Neuronal stem cell (in vitro differentiated cells): ENCODE results near the gene MYO3B.

ENCODE experiments used
- DNase-seq: peaks from one replicate; pipeline ENCODE4 v3.0.0-alpha.2; 2013; ENCODE audit warnings: low spot score
- H2AFZ ChIP-seq: one replicate; pipeline ENCODE4 v1.6.1; 2013; ENCODE audit warnings: mild to moderate bottlenecking, low read length, inconsistent platforms
- H2AK5ac ChIP-seq: 2 replicates; pipeline ENCODE4 v1.6.1; 2013; ENCODE audit warnings: low read depth, mild to moderate bottlenecking, inconsistent platforms, low read length, moderate library complexity, mixed read lengths
- H2BK120ac ChIP-seq: 2 replicates; pipeline ENCODE4 v1.6.1; 2013; ENCODE audit warnings: low read depth, mild to moderate bottlenecking, inconsistent platforms, low read length, moderate library complexity, mixed read lengths
- H2BK12ac ChIP-seq: one replicate; pipeline ENCODE4 v1.6.1; 2013; ENCODE audit warnings: low read length, inconsistent platforms
- H2BK15ac ChIP-seq: 2 replicates; pipeline ENCODE4 v1.6.1; 2013; ENCODE audit warnings: mild to moderate bottlenecking, low read length, inconsistent platforms, mixed read lengths
- H2BK5ac ChIP-seq: one replicate; pipeline ENCODE4 v1.6.1; 2013; ENCODE audit warnings: inconsistent platforms, mild to moderate bottlenecking, low read length, moderate library complexity
- H3K14ac ChIP-seq: one replicate; pipeline ENCODE4 v1.6.1; 2013; ENCODE audit warnings: low read length, inconsistent platforms
- H3K18ac ChIP-seq: 2 replicates; pipeline ENCODE4 v1.6.1; 2013; ENCODE audit warnings: low read length, inconsistent platforms
- H3K23ac ChIP-seq: 2 replicates; pipeline ENCODE4 v1.6.1; 2013; ENCODE audit warnings: low read depth, mild to moderate bottlenecking, mixed read lengths, low read length, inconsistent platforms; ENCODE audit not compliant: poor library complexity
- H3K27ac ChIP-seq: replicated peaks from 3 replicates; pipeline ENCODE4 v1.5.1; 2013; ENCODE audit warnings: low read length, inconsistent platforms
- H3K27me3 ChIP-seq, 3 experiments: 2 replicates each; pipeline ENCODE4 v1.6.1; 2013; ENCODE audit warnings: low read length in 3 of 3, mild to moderate bottlenecking in 2 of 3, inconsistent platforms in 1 of 3, low read depth in 1 of 3, mixed read lengths in 1 of 3, moderate library complexity in 1 of 3; ENCODE audit not compliant: control insufficient read depth in 3 of 3, insufficient read depth in 3 of 3
- H3K36me3 ChIP-seq, 2 donors: replicated peaks in 1 of 2; 2 replicates each; pipeline ENCODE4 v1.6.1; 2013; ENCODE audit warnings: low read length in 2 of 2; ENCODE audit not compliant: control insufficient read depth in 2 of 2, insufficient read depth in 2 of 2
- H3K4ac ChIP-seq: 2 replicates; pipeline ENCODE4 v1.6.1; 2013; ENCODE audit warnings: inconsistent platforms, mild to moderate bottlenecking, low read length, moderate library complexity
- H3K4me1 ChIP-seq, 2 donors: 1 replicate in 1 of 2; 2 replicates in 1 of 2; pipeline ENCODE4 v1.6.1; 2013; ENCODE audit warnings: low read length in 2 of 2, low read depth in 1 of 2; ENCODE audit not compliant: control insufficient read depth in 2 of 2, insufficient read depth in 1 of 2
- H3K4me2 ChIP-seq: one replicate; pipeline ENCODE4 v1.6.1; 2013; ENCODE audit warnings: mild to moderate bottlenecking, low read length, inconsistent platforms; ENCODE audit not compliant: insufficient read depth, poor library complexity, severe bottlenecking
- H3K4me3 ChIP-seq, 2 donors: 2 replicates each; pipeline ENCODE4 v1.5.1; 2013; ENCODE audit warnings: low read length in 2 of 2, mild to moderate bottlenecking in 2 of 2, inconsistent platforms in 1 of 2, moderate library complexity in 1 of 2
- H3K79me1 ChIP-seq: one replicate; pipeline ENCODE4 v1.6.1; 2013; ENCODE audit warnings: low read depth, mild to moderate bottlenecking, inconsistent platforms, low read length, moderate library complexity
- H3K9ac ChIP-seq: one replicate; pipeline ENCODE4 v1.6.1; 2013; ENCODE audit warnings: mild to moderate bottlenecking, low read depth, low read length, inconsistent platforms; ENCODE audit not compliant: poor library complexity
- H3K9me3 ChIP-seq, 2 donors: replicated peaks in 1 of 2; 2 replicates each; pipeline versions ENCODE3 to v1.6.1; 2013; ENCODE audit warnings: low read length in 2 of 2, mild to moderate bottlenecking in 2 of 2, inconsistent platforms in 1 of 2, low read depth in 1 of 2, mixed read lengths in 1 of 2, moderate library complexity in 1 of 2; ENCODE audit not compliant: control insufficient read depth in 2 of 2, insufficient read depth in 1 of 2
- H4K8ac ChIP-seq: one replicate; pipeline ENCODE4 v1.6.1; 2013; ENCODE audit warnings: low read depth, mild to moderate bottlenecking, inconsistent platforms, low read length, moderate library complexity
- H4K91ac ChIP-seq: one replicate; pipeline ENCODE4 v1.6.1; 2013; ENCODE audit warnings: low read length, low read depth, mild to moderate bottlenecking, inconsistent platforms; ENCODE audit not compliant: poor library complexity
- WGBS, 2 donors: extraction: QIAGEN DNeasy Blood & Tissue Kit; methylation state at CpG; one replicate each; pipeline ENCODE4 v1.1.7; 2013; ENCODE audit warnings: missing lambda C conversion rate in 2 of 2, mixed read lengths in 1 of 2; ENCODE audit not compliant: insufficient read length in 2 of 2, insufficient replicate concordance in 1 of 2; ENCODE audit errors: extremely low coverage in 2 of 2; 5-methylcytosine and 5-hydroxymethylcytosine counted together

Gene MYO3B

GRCh38 chr2:170141865-170142264 is 36.1 kb upstream of the MYO3B start:
- Histone ChIP-seq H3K27me3 (peaks cover 0 to 17% (median 0%) of the 10 kb centered on the region in 3 experiments), H4K91ac (no peak overlapping the region), H2BK5ac (no peak overlapping the region), H3K9ac (no peak overlapping the region), H3K23ac (no peak overlapping the region), H2BK12ac (no peak overlapping the region), H3K14ac (no peak overlapping the region), H2BK120ac (no peak overlapping the region), H3K18ac (peak overlapping the region; percentile 73), H3K4me2 (no peak overlapping the region), H2AFZ (no peak overlapping the region), H3K4me1 (peaks cover 0 to 1% of the 10 kb centered on the region in 2 donors), H2AK5ac (no peak overlapping the region), H3K4me3 (no peak overlapping the region), H3K27ac (no peak overlapping the region), H3K36me3 (no peaks in the 10 kb centered on the region), H3K4ac (no peak overlapping the region), H3K79me1 (no peaks in the 10 kb centered on the region), H3K9me3 (no peaks in the 10 kb centered on the region), H4K8ac (no peak overlapping the region), H2BK15ac (no peak overlapping the region)
- no peak for DNase-seq
- WGBS, 2 donors = no CpG with 5 or more reads among the region's 12 CpGs

- WGBS, 2 donors = no CpG with 5 or more reads among the region's 7 CpGs
- Histone ChIP-seq H3K4me3 (no peak overlapping the region), H3K36me3 (no peaks in the 10 kb centered on the region), H3K18ac (no peak overlapping the region), H3K9ac (no peak overlapping the region), H3K9me3 (no peaks in the 10 kb centered on the region), H3K79me1 (no peaks in the 10 kb centered on the region), H2BK15ac (no peak overlapping the region), H3K27ac (no peak overlapping the region), H2BK5ac (no peak overlapping the region), H2BK12ac (no peak overlapping the region), H3K4me2 (no peak overlapping the region), H3K27me3 (peaks cover 0 to 17% (median 0%) of the 10 kb centered on the region in 3 experiments), H4K91ac (no peak overlapping the region), H2BK120ac (no peak overlapping the region), H2AFZ (no peak overlapping the region), H3K23ac (no peak overlapping the region), H4K8ac (no peak overlapping the region), H3K14ac (no peak overlapping the region), H2AK5ac (no peak overlapping the region), H3K4me1 (peaks cover 0 to 1% of the 10 kb centered on the region in 2 donors), H3K4ac (no peak overlapping the region)
- DNase-seq = no peak
These were observed 35.4 kb upstream of the MYO3B start for GRCh38 chr2:170142502-170142901.

GRCh38 chr2:170143045-170143717 is 34.8 kb upstream of the MYO3B start:
- H2BK15ac ChIP-seq = no peak overlapping the region
- H3K4ac ChIP-seq = no peak overlapping the region
- no peak overlapping the region for H3K9ac ChIP-seq
- no peaks in the 10 kb centered on the region for H3K79me1 ChIP-seq
- no peak overlapping the region for H4K91ac ChIP-seq
- H3K36me3 ChIP-seq = no peaks in the 10 kb centered on the region
- no peak overlapping the region for H4K8ac ChIP-seq
- no peak overlapping the region for H3K4me2 ChIP-seq
- no peak overlapping the region for H2BK120ac ChIP-seq
- H3K27ac ChIP-seq = no peak overlapping the region
- H3K18ac ChIP-seq = no peak overlapping the region
- H2BK12ac ChIP-seq = no peak overlapping the region
- no CpG with 5 or more reads among the region's 4 CpGs for WGBS, 2 donors
- peaks cover 0 to 1% of the 10 kb centered on the region in 2 donors for H3K4me1 ChIP-seq
- H2AK5ac ChIP-seq = no peak overlapping the region
- H2AFZ ChIP-seq = no peak overlapping the region
- no peak overlapping the region for H2BK5ac ChIP-seq
- peaks cover 0 to 17% (median 0%) of the 10 kb centered on the region in 3 experiments for H3K27me3 ChIP-seq
- no peak for DNase-seq
- H3K4me3 ChIP-seq = no peak overlapping the region
- H3K14ac ChIP-seq = no peak overlapping the region
- H3K9me3 ChIP-seq = no peaks in the 10 kb centered on the region
- H3K23ac ChIP-seq = no peak overlapping the region

- Histone ChIP-seq H3K4me3 (no peak overlapping the region), H3K9ac (no peak overlapping the region), H3K4ac (no peak overlapping the region)
These were observed 33.2 kb upstream of the MYO3B start for GRCh38 chr2:170144761-170145160.

More at GRCh38 chr2:170144761-170145160, 33.2 kb upstream of the MYO3B start:
- H3K4me1 ChIP-seq = peaks cover 0 to 1% of the 10 kb centered on the region in 2 donors
- peaks cover 0 to 17% (median 0%) of the 10 kb centered on the region in 3 experiments for H3K27me3 ChIP-seq
- no peak overlapping the region for H2BK12ac ChIP-seq
- H4K91ac ChIP-seq = no peak overlapping the region
- H2AFZ ChIP-seq = no peak overlapping the region
- H3K18ac ChIP-seq = no peak overlapping the region
- H2AK5ac ChIP-seq = no peak overlapping the region
- H3K27ac ChIP-seq = no peak overlapping the region
- H2BK15ac ChIP-seq = no peak overlapping the region
- H4K8ac ChIP-seq = no peak overlapping the region
- no peak for DNase-seq
- H2BK120ac ChIP-seq = no peak overlapping the region
- no peaks in the 10 kb centered on the region for H3K79me1 ChIP-seq
- no peak overlapping the region for H3K14ac ChIP-seq
- H3K36me3 ChIP-seq = no peaks in the 10 kb centered on the region
- WGBS, 2 donors = no CpG with 5 or more reads among the region's 4 CpGs
- no peaks in the 10 kb centered on the region for H3K9me3 ChIP-seq
- H3K23ac ChIP-seq = no peak overlapping the region
- H2BK5ac ChIP-seq = no peak overlapping the region
- H3K4me2 ChIP-seq = no peak overlapping the region
